ENCODE results near the gene MARCHF6. TPM values are rescaled to one million over a fixed set of nuclear protein-coding genes. Genes with fewer than 3 reads are reported as not detected.

Gene MARCHF6
- total and polyA plus RNA-seq, 9 of the 15 experiments (the other 6 are each of a cell fraction or from before 2014, with no cell fraction given): 74.1 to 456 (median 116) TPM

DNA sequence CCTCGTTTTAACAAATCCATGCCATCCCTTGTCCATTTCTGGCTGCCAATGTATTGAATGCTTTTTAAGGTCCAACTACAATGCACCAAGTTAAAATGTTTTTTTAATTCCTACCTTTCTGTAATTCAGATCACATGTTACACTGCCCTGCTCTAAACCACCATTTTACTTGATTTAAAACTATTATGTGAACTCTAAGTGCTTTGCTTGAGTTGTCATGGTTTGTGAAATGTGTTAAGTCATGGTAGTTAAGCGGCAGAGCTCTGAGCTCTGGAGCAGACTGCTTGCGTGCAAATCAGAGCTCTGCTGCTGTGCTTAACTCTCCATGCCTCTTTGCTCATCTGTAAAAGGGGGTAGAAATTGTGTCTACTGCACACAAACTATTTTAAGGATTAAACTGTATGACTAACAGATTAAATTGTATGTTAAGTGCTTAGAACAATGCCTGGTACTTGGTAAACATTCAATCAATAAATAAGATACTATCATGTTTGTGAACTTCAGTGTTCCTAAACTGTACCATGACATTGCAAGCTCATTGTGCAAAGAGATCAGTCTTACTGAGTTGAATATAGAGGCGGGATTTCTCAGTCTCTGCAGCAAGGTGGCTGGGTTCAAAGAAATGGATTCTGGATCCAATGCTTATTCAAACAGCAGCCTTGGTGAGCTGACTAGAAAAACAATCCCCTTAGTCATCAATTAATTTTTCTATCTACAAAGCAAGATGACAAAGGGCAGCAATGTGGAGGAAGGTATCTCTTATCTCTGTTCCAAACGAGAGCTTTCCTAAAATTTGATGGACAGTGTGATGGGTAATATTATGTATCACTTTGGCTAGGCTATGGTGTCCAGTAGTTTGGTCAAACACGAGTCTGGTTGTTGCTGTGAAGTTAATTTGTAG lies 29.7 kb upstream of the MARCHF6 start (continued):
- TF ChIP-seq LCOR (CRISPR knock-in tag; IDR thresholded peaks at IDR 0.05) (0 out of 2 replicates have a peak, but pooled peaks have one; percentile 32), ZNF511 (CRISPR knock-in tag; IDR thresholded peaks at IDR 0.05) (no peak), ZNF316 (IDR thresholded peaks at IDR 0.05) (peak; percentile 88), MGA (IDR thresholded peaks at IDR 0.05) (peak; percentile 26; the same call in 1 of the 2 replicates), ZNF384 (IDR thresholded peaks at IDR 0.05; ENCODE audit: low read depth, low read length) (no peak), DPF2 (IDR thresholded peaks at IDR 0.05) (peak; percentile 75)
- TF ChIP-seq, protein P1, sequence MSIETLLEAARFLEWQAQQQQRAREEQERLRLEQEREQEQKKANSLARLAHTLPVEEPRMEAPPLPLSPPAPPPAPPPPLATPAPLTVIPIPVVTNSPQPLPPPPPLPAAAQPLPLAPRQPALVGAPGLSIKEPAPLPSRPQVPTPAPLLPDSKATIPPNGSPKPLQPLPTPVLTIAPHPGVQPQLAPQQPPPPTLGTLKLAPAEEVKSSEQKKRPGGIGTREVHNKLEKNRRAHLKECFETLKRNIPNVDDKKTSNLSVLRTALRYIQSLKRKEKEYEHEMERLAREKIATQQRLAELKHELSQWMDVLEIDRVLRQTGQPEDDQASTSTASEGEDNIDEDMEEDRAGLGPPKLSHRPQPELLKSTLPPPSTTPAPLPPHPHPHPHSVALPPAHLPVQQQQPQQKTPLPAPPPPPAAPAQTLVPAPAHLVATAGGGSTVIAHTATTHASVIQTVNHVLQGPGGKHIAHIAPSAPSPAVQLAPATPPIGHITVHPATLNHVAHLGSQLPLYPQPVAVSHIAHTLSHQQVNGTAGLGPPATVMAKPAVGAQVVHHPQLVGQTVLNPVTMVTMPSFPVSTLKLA (conservative IDR thresholded peaks at IDR 0.05): peak; percentile 38 to 52; a peak in 2 of 4 replicates
- TF ChIP-seq, protein P2, sequence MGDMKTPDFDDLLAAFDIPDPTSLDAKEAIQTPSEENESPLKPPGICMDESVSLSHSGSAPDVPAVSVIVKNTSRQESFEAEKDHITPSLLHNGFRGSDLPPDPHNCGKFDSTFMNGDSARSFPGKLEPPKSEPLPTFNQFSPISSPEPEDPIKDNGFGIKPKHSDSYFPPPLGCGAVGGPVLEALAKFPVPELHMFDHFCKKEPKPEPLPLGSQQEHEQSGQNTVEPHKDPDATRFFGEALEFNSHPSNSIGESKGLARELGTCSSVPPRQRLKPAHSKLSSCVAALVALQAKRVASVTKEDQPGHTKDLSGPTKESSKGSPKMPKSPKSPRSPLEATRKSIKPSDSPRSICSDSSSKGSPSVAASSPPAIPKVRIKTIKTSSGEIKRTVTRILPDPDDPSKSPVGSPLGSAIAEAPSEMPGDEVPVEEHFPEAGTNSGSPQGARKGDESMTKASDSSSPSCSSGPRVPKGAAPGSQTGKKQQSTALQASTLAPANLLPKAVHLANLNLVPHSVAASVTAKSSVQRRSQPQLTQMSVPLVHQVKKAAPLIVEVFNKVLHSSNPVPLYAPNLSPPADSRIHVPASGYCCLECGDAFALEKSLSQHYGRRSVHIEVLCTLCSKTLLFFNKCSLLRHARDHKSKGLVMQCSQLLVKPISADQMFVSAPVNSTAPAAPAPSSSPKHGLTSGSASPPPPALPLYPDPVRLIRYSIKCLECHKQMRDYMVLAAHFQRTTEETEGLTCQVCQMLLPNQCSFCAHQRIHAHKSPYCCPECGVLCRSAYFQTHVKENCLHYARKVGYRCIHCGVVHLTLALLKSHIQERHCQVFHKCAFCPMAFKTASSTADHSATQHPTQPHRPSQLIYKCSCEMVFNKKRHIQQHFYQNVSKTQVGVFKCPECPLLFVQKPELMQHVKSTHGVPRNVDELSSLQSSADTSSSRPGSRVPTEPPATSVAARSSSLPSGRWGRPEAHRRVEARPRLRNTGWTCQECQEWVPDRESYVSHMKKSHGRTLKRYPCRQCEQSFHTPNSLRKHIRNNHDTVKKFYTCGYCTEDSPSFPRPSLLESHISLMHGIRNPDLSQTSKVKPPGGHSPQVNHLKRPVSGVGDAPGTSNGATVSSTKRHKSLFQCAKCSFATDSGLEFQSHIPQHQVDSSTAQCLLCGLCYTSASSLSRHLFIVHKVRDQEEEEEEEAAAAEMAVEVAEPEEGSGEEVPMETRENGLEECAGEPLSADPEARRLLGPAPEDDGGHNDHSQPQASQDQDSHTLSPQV (IDR thresholded peaks at IDR 0.05): peak; percentile 54; the same call in 1 of the 2 replicates
